CD4-positive, alpha-beta T cell (primary cell): ENCODE data around the gene CADM4. TPM values are rescaled to one million over a fixed set of nuclear protein-coding genes. Genes with fewer than 3 reads are reported as not detected.
"Not testable (repeated sequence)": the region's sequence is repeated elsewhere in the genome, so short reads cannot be mapped to it uniquely, and the experiment has no call there.

ENCODE experiments used
- ATAC-seq: fragments of 200-7000 bp; cut with Tn5 transposase; one replicate; pipeline ENCODE4 v1.10.0; 2022; ENCODE audit warnings: mild to moderate bottlenecking; ENCODE audit not compliant: poor library complexity
- CTCF ChIA-PET: fragments of 350-600 bp; sonication (Branson Sonifier 250); formaldehyde crosslinking; loops from one replicate; lab custom pipeline; 2021; ENCODE audit warnings: antibody characterized with exemption, inconsistent platforms; lab: Charles Lee
- POLR2A ChIA-PET: fragments of 350-600 bp; sonication (Branson Sonifier 250); formaldehyde crosslinking; loops from one replicate; lab custom pipeline; 2021; ENCODE audit warnings: antibody characterized with exemption, inconsistent platforms; lab: Charles Lee
- DNase-seq, 14 experiments: peaks; one replicate each; pipeline ENCODE4 v3.0.0-alpha.2; 2013 to 2020; ENCODE audit warnings: mixed read lengths in 2 of 14
- H3K27ac ChIP-seq, 2 donors: one replicate each; pipeline versions ENCODE4 v1.5.1 to v1.7.0; 2013; ENCODE audit warnings: low read length in 2 of 2, low read depth in 1 of 2, mild to moderate bottlenecking in 1 of 2
- H3K27me3 ChIP-seq, 2 experiments: 1 replicate in 1 of 2; 2 replicates in 1 of 2; pipeline versions ENCODE4 v1.6.1 to v1.7.0; 2013; ENCODE audit warnings: low read length in 2 of 2, control low read depth in 1 of 2, mild to moderate bottlenecking in 1 of 2, moderate library complexity in 1 of 2; ENCODE audit not compliant: insufficient read depth in 2 of 2, control insufficient read depth in 1 of 2
- H3K36me3 ChIP-seq: one replicate; pipeline ENCODE4 v1.6.1; 2013; ENCODE audit warnings: low read length, control low read depth; ENCODE audit not compliant: insufficient read depth
- H3K4me1 ChIP-seq: one replicate; pipeline ENCODE4 v1.6.1; 2013; ENCODE audit warnings: low read length, control low read depth; ENCODE audit not compliant: insufficient read depth
- H3K4me3 ChIP-seq: one replicate; pipeline ENCODE4 v1.5.1; 2013; ENCODE audit warnings: mild to moderate bottlenecking, low read length, moderate library complexity
- H3K9me3 ChIP-seq, 2 experiments: 1 replicate in 1 of 2; 2 replicates in 1 of 2; pipeline versions ENCODE4 v1.6.1 to v1.7.0; 2013; ENCODE audit warnings: low read length in 2 of 2, mild to moderate bottlenecking in 2 of 2, control low read depth in 1 of 2, moderate library complexity in 1 of 2; ENCODE audit not compliant: control insufficient read depth in 1 of 2, insufficient read depth in 1 of 2
- H3K27ac Mint-ChIP-seq: one replicate; pipeline ENCODE4 v1.8.0; 2020; ENCODE audit warnings: mixed read lengths
- H3K27me3 Mint-ChIP-seq: one replicate; pipeline ENCODE4 v1.8.0; 2021; ENCODE audit warnings: mixed read lengths
- H3K36me3 Mint-ChIP-seq: one replicate; pipeline ENCODE4 v1.8.0; 2021; ENCODE audit warnings: low read depth, mixed read lengths
- H3K4me1 Mint-ChIP-seq: one replicate; pipeline ENCODE4 v1.8.0; 2021; ENCODE audit warnings: low read depth, mixed read lengths
- H3K4me3 Mint-ChIP-seq: one replicate; pipeline ENCODE4 v1.8.0; 2020; ENCODE audit warnings: mild to moderate bottlenecking, mixed read lengths
- H3K9me3 Mint-ChIP-seq: one replicate; pipeline ENCODE4 v1.8.0; 2020; ENCODE audit warnings: mixed read lengths
- intact Hi-C, 2 experiments: fragments of 100-400 bp; cut with DNase I in 1 of 2; cut with micrococcal nuclease in 1 of 2; formaldehyde crosslinking; loops; one replicate each; pipeline versions ENCODE4 v1.15.1 to v1.9.0; 2023 to 2025; cut with DNase I, micrococcal nuclease
- total RNA-seq, 174 experiments: library from RNA in 2 of 174; stranded (reverse) in 2 of 174; gene quantifications; one replicate each; pipeline ENCODE4 v1.2.3 and lab custom pipeline; 2021 to 2026
- TF ChIP-seq, protein P1 (sequence below): fragments of 200-600 bp; IDR thresholded peaks from one replicate; pipeline ENCODE4 v1.8.0; 2022; ENCODE audit warnings: antibody characterized with exemption, mild to moderate bottlenecking

CADM4 gene
- total RNA-seq, 2 experiments from 2014 or later: 0.28 to 0.36 TPM

DNA sequence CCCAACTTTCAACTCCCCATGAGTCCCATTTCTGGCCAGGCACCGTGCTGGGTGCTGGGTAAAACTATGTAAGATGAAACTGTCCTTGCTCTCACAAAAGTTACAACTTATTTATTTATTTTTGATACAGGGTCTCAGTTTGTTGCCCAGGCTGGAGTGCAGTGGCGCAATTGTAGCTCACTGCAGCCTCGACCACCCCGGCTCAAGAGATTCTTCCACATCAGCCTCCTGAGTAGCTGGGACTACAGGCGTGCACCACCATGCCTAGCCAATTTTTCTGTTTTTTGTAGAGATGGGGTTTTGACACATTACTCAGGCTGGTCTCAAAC, 12.9 kb upstream of the CADM4 start:
- Histone ChIP-seq H3K4me3 (no peak overlapping the region), H3K36me3 (peaks cover 23% of the 10 kb centered on the region), H3K4me1 (no peaks in the 10 kb centered on the region), H3K27me3 (no peaks in the 10 kb centered on the region), H3K9me3 (peaks cover 0 to 11% of the 10 kb centered on the region in 2 experiments), H3K27ac (no peak overlapping the region)
- H3K27ac Mint-ChIP-seq: no peak overlapping the region
- ATAC-seq: no peak
- DNase-seq: no peak
- TF ChIP-seq, protein P1, sequence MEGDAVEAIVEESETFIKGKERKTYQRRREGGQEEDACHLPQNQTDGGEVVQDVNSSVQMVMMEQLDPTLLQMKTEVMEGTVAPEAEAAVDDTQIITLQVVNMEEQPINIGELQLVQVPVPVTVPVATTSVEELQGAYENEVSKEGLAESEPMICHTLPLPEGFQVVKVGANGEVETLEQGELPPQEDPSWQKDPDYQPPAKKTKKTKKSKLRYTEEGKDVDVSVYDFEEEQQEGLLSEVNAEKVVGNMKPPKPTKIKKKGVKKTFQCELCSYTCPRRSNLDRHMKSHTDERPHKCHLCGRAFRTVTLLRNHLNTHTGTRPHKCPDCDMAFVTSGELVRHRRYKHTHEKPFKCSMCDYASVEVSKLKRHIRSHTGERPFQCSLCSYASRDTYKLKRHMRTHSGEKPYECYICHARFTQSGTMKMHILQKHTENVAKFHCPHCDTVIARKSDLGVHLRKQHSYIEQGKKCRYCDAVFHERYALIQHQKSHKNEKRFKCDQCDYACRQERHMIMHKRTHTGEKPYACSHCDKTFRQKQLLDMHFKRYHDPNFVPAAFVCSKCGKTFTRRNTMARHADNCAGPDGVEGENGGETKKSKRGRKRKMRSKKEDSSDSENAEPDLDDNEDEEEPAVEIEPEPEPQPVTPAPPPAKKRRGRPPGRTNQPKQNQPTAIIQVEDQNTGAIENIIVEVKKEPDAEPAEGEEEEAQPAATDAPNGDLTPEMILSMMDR: no peak
- POLR2A ChIA-PET: interaction anchor here (1.1 kb wide), 1 partner anchor 16 kb away, joined by 3 read pairs; no protein-coding TSS in a partner anchor
- H3K27me3 Mint-ChIP-seq: no peaks in the 10 kb centered on the region
- intact Hi-C loops: loop anchor here in 1 of 2 experiments (5.0 kb wide), 2 partner anchors 40 to 55 kb away; partner anchors contain the start of genes IRGQ, SRRM5 and ZNF576
- no peaks in the 10 kb centered on the region for H3K9me3 Mint-ChIP-seq
- peaks cover 56% of the 10 kb centered on the region for H3K36me3 Mint-ChIP-seq
- H3K4me3 Mint-ChIP-seq: no peak overlapping the region
- CTCF ChIA-PET: no interaction called here
- H3K4me1 Mint-ChIP-seq: no peaks in the 10 kb centered on the region

DNA sequence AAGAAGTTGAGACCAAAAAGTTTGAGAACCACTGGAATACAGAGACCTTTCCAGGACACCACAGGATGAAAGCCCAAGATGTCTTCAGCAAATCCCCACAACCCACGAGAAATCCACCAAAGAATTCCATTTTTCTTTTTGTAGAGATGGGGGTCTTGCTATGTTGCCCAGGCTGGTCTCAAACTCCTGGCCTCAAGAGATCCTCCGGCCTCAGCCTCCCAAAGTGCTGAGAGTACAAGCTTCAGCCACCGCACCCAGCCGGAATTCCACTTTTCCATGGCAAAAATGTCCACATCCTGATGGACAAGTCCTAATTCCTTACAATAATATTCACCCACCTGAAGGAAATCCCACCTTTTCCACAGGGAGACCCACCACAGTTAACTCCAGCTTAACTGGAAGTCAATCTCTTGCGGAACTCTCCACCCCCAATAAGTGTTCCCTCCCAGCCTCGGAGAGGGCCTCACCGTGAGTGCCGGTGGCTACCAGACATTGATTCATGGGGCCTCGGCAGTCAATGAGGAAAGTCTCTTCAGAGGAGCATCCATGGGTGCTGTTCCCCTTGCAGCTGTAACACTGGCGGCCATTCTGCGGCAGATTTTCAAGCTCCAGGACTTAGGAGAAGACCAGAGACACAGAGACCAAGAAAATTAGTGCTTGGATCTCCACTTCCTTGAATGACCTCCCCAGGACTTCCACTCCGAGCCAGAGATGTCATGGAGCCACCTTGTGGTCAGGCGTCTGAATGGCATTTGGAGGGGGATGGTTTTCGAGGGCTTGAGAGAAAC, 12.3 kb upstream of the CADM4 start:
- DNase-seq (peak in 8 of 14 experiments; percentile 5 to 72 (median 40)), ATAC-seq (peak; percentile 32)
- Mint-ChIP-seq H3K4me1 (no peaks in the 10 kb centered on the region), H3K9me3 (no peaks in the 10 kb centered on the region), H3K27ac (no peak overlapping the region), H3K4me3 (no peak overlapping the region), H3K27me3 (no peaks in the 10 kb centered on the region), H3K36me3 (peaks cover 56% of the 10 kb centered on the region)
- H3K27ac ChIP-seq: no peak overlapping the region
- CTCF ChIA-PET: interaction anchor here (0.6 to 1.0 kb wide), 2 partner anchors 10 to 47 kb away, joined by 3 read pairs; no protein-coding TSS in a partner anchor
- TF ChIP-seq, protein P1: peak; percentile 58
- no peaks in the 10 kb centered on the region for H3K4me1 ChIP-seq
- H3K9me3 ChIP-seq: peaks cover 0 to 11% of the 10 kb centered on the region in 2 experiments
- H3K36me3 ChIP-seq: peaks cover 23% of the 10 kb centered on the region
- intact Hi-C loops: loop anchor here in 1 of 2 experiments (2.0 to 5.0 kb wide), 3 partner anchors 40 to 95 kb away; partner anchors contain the start of genes IRGQ, SRRM5 and ZNF576
- H3K27me3 ChIP-seq: no peaks in the 10 kb centered on the region
- POLR2A ChIA-PET: interaction anchor here (1.1 kb wide), 1 partner anchor 16 kb away, joined by 3 read pairs; no protein-coding TSS in a partner anchor
- no peak overlapping the region for H3K4me3 ChIP-seq

DNA sequence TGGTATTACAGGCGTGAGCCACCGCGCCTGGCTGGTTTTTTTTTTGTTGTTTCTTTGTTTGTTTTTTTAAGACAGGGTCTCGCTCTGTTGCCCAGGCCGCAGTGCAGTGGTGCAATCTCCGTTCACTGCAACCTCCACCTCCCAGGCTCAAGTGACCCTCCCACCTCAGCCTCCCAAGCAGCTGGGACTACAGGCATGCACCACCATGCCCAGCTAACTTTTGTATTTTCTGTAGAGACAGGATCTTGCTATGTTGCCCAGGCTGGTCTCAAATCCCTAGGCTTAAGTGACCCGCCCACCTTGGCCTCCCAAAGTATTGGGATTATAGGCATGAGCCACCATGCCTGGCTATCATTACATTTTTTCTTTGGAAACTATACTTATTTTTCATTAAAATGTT, 10.6 kb upstream of the CADM4 start:
- H3K9me3 ChIP-seq, CTCF ChIA-PET, H3K4me3 Mint-ChIP-seq, H3K27ac ChIP-seq, H3K27ac Mint-ChIP-seq, H3K27me3 ChIP-seq, H3K4me1 Mint-ChIP-seq, H3K4me3 ChIP-seq, ATAC-seq, H3K27me3 Mint-ChIP-seq, H3K4me1 ChIP-seq, DNase-seq, H3K9me3 Mint-ChIP-seq: not testable (repeated sequence)
- intact Hi-C loops: loop anchor here in 1 of 2 experiments (2.0 to 5.0 kb wide), 3 partner anchors 38 to 93 kb away; partner anchors contain the start of genes IRGQ, SRRM5 and ZNF576
- peaks cover 45% of the 10 kb centered on the region for H3K36me3 Mint-ChIP-seq
- H3K36me3 ChIP-seq: peaks cover 15% of the 10 kb centered on the region
- POLR2A ChIA-PET: interaction anchor here (1.3 kb wide), 1 partner anchor 18 kb away, joined by 5 read pairs; no protein-coding TSS in a partner anchor
